ENCODE results near the gene IQCM.

Gene IQCM

DNA sequence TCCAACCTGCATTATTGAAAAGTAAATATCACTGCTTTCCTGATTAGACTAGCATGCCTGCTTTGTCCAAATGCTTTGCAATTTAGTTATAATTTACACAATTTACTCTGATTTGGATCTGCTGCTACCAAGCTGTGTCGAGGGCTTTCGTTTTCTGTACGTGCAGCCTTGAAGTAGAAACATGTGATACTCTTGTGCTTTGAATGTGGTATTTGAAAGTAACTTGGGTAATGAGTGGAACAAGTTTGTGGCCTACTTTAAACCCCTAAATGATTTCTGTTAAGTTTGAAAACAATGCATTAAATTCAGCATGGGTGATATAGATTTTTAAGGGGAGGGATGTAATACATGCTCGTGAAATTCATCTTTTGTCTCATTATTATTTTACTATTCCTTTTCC lies 240.7 kb downstream of the IQCM start:
- CTCF ChIA-PET: no interaction called here
- DNase-seq (ENCODE audit: extremely low spot score): no peak
- POLR2A ChIA-PET: no interaction called here
- TF ChIP-seq, protein P1, sequence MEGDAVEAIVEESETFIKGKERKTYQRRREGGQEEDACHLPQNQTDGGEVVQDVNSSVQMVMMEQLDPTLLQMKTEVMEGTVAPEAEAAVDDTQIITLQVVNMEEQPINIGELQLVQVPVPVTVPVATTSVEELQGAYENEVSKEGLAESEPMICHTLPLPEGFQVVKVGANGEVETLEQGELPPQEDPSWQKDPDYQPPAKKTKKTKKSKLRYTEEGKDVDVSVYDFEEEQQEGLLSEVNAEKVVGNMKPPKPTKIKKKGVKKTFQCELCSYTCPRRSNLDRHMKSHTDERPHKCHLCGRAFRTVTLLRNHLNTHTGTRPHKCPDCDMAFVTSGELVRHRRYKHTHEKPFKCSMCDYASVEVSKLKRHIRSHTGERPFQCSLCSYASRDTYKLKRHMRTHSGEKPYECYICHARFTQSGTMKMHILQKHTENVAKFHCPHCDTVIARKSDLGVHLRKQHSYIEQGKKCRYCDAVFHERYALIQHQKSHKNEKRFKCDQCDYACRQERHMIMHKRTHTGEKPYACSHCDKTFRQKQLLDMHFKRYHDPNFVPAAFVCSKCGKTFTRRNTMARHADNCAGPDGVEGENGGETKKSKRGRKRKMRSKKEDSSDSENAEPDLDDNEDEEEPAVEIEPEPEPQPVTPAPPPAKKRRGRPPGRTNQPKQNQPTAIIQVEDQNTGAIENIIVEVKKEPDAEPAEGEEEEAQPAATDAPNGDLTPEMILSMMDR (IDR thresholded peaks at IDR 0.05; ENCODE audit: control extremely low read depth, extremely low read depth, low read depth, missing control alignments): no peak

DNA sequence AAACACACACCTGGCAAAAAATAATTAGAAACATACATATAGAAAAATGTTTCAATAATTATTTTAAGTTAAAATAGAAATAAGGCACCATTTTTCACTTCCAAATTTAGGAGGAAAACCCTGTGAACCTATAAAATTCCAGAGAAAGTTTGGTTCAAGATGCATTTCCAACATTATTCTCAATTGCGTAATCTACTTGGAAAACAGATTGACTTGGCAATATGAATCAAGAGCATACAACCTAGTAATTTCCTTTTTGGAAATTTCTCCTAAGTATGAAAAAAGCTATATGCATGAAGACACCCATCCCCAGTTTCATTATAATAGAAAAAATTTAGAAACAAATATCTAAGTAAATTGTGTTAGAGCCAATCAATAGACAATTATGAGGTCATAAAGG lies 242.9 kb downstream of the IQCM start:
- TF ChIP-seq, protein P1 (IDR thresholded peaks at IDR 0.05; ENCODE audit: control extremely low read depth, extremely low read depth, low read depth, missing control alignments): no peak

DNA sequence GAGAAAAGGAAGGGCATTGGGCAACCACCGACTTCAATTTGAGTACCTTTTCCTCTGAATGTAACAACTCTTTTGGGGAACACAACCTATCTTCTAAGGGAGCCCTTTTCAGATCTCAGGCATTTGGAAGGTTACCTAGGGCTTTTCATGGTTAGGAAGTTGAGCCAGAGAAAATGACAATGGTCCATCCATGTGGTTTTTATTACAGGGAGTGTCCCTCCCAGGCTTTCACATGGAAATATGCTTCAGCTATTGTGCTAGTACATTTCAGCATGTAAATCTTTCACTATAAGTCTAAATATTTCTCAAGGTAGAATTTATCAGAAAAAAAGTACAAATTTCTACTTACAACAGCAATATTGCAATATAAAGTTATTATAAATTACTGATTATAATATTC lies 259.8 kb downstream of the IQCM start:
- TF ChIP-seq, protein P1 (IDR thresholded peaks at IDR 0.05; ENCODE audit: control extremely low read depth, extremely low read depth, low read depth, missing control alignments): no peak
- POLR2A ChIA-PET: no interaction called here
- DNase-seq (ENCODE audit: extremely low spot score): no peak
- CTCF ChIA-PET: no interaction called here

More for the DNA sequence above, 242.9 kb downstream of the IQCM start:
- ChIA-PET CTCF (no interaction called here), POLR2A (no interaction called here)
- no peak for DNase-seq (ENCODE audit: extremely low spot score)

DNA sequence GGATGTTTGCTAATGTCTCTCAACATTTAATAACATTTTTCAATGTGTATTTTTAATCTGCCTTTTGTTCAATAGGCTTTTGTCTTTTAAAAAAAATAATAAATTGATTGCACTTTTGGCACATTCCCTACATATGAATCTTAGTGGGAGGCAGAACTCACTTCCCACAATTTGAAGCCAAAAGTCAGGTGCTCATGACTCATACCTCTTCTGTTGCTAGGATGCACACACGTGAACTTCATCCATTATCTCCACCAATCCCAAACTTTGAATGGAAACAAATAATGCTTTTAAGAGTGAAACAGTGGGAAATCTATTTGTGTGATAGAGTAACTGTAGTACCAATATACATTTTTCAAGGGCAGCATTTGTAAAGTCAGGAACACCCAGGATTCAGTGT lies 260.5 kb downstream of the IQCM start:
- POLR2A ChIA-PET: no interaction called here

DNA sequence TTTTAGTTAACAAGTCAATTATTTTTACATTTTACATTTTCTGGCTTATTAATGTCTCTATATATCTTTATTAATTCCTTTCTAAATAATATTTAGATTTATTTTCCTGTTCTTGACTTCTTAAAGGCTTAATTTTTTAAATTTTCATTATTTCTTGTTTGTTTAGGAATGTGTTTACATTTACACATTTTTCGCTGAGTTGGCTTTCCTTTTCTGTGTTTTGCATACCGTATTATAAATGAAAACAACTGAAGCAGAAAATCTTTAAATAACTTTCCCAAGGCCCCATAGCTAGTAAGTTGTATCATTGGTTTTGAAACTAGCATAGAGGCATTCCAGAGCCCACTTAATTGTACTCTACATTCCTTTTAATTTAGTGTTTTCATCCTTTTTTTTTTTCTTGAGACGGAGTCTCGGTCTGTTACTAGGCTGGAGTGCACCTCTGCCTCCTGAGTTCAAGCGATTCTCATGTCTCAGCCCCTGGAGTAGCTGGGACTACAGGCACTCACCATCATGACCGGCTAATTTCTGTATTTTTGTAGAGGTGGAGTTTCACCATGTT lies 261.6 kb downstream of the IQCM start:
- CTCF ChIA-PET: no interaction called here
- no peak for DNase-seq (ENCODE audit: extremely low spot score)
- TF ChIP-seq, protein P1 (IDR thresholded peaks at IDR 0.05; ENCODE audit: control extremely low read depth, extremely low read depth, low read depth, missing control alignments): no peak
- POLR2A ChIA-PET: no interaction called here

More for the DNA sequence above, 260.5 kb downstream of the IQCM start:
- CTCF ChIA-PET: no interaction called here
- TF ChIP-seq, protein P1 (IDR thresholded peaks at IDR 0.05; ENCODE audit: control extremely low read depth, extremely low read depth, low read depth, missing control alignments): no peak
- DNase-seq (ENCODE audit: extremely low spot score): no peak

DNA sequence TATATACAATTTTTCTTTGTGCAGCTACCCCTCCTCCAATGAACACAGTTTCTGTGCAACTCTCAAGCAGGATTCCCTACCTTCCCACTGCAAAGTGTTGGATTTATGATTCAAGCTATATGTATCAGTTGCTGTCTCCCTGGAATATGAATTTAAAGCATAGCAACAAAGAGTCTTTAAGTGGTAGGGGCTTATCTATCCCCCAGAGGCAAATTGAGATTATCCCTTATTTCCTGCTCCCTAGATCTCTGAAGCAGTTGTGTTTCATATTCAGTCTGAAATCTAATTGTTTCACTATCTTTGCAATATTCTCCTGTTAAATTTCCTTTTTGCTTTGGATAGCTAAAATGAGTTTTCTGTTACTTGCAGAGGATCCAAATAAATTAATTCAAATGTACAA lies 263.0 kb downstream of the IQCM start:
- TF ChIP-seq, protein P1 (IDR thresholded peaks at IDR 0.05; ENCODE audit: control extremely low read depth, extremely low read depth, low read depth, missing control alignments): no peak
- CTCF ChIA-PET: no interaction called here
- POLR2A ChIA-PET: no interaction called here
- DNase-seq (ENCODE audit: extremely low spot score): no peak

DNA sequence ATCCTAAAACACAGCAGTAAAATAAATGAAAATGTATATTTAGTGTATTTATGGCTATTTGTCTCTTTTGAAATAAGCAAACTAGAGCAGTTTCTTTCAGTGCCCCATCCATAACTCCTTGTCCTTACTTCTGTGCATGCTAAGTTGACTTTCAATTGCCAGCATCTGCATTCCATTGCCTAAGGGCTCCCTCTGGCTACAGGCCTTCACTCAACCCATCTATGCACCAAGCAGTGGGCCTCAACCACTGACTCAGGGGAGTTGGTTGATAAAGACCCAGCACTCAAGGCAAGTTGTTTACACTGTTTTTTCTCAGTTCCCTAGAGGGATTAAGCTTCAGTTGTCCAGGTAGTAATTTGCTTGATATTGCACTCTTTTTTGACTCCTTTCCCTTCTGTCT lies 265.7 kb downstream of the IQCM start:
- ChIA-PET POLR2A (no interaction called here), CTCF (interaction anchor here (0.9 kb wide), 1 partner anchor 18 kb away, joined by 3 read pairs; no protein-coding TSS in a partner anchor)
- no peak for DNase-seq (ENCODE audit: extremely low spot score)
- TF ChIP-seq, protein P1 (IDR thresholded peaks at IDR 0.05; ENCODE audit: control extremely low read depth, extremely low read depth, low read depth, missing control alignments): no peak

All from GM10248 (cell line).